ENCODE data around the gene TRAPPC8.

The TRAPPC8 gene

DNA sequence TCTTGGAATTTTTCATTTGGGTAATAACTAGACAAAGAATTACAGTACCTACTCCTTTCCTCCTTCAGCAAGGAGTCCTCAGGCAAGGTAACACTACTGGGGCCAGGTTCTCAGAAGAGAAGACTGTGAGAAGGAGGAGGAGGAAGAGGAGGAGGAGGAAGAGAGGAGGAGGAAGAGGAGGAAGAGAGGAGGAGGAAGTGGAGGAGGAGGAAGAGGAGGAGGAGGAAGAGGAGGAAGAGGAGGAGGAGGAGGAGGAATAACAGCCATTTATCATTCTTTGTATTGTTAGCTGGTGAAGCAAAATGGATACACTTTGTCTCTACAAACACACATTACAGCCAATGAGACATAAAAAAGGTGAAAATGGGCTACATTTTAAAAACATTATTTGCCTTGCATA is 149.4 kb downstream of the TRAPPC8 start:
- no peak for DNase-seq (ENCODE audit: low spot score)

DNA sequence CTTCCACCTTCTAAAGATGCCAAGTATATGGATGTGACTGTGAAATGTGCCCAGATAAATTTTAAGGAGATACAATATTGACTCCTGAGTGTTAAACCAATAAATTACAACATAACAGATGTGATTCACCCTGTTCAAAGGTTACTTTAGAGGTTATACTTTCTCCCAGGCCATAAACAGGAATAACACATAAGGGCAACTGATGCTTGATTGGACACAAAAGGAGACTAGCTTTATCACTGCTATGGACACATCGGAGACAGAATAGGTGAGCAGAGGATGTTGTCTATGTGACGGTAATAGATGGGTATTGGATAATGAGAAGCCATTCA is 150.4 kb downstream of the TRAPPC8 start:
- DNase-seq (ENCODE audit: low spot score), result no peak

- no peak for DNase-seq (ENCODE audit: low spot score)
Observed at GRCh38 chr18:31791817-31792579, 150.9 kb downstream of the TRAPPC8 start.

- no peak for DNase-seq (ENCODE audit: low spot score)
Observed at GRCh38 chr18:31789409-31789808, 153.5 kb downstream of the TRAPPC8 start.

- no peak for DNase-seq (ENCODE audit: low spot score)
Observed at GRCh38 chr18:31783059-31783458, 159.9 kb downstream of the TRAPPC8 start.

All from kidney tubule cell (primary cell).